Measurements from ENCODE around the gene DAAM2. TPM values are rescaled to one million over a fixed set of nuclear protein-coding genes. Genes with fewer than 3 reads are reported as not detected.
A peak's percentile ranks its signal among the peaks of the same experiment; 100 is the strongest.

The DAAM2 gene
- total RNA-seq, 4 donors from 2014 or later, result 36.5 to 154 (median 54.1) TPM

- DNase-seq (ENCODE audit: low spot score) (no peak), ATAC-seq (ENCODE audit: low FRiP score) (no peak)
- TF ChIP-seq CTCF (IDR thresholded peaks at IDR 0.05), result no peak
Observed at GRCh38 chr6:39889229-39889628, 97.1 kb downstream of the DAAM2 start.

DNA sequence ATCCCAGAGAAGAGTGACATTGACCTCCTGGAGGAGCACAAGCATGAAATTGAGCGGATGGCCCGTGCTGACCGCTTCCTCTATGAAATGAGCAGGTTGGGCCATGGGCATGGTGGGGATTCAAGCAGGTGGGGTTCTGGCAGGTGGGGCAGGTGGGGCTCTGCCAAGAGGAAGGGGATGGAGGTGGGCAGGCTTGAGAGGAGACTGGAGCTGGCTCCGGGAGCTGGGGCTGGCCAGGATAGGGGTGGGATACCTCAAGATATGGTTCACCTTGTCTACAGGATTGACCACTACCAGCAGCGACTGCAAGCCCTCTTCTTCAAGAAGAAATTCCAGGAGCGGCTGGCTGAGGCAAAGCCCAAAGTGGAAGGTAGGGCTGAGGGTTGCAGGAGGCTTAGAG, 99.2 kb downstream of the DAAM2 start:
- DNase-seq (ENCODE audit: low spot score) (no peak), ATAC-seq (ENCODE audit: low FRiP score) (no peak)
- TF ChIP-seq CTCF (IDR thresholded peaks at IDR 0.05), result no peak

- TF ChIP-seq CTCF (IDR thresholded peaks at IDR 0.05), result no peak
- DNase-seq (ENCODE audit: low spot score) (no peak), ATAC-seq (ENCODE audit: low FRiP score) (no peak)
Observed at GRCh38 chr6:39891976-39892375, 99.8 kb downstream of the DAAM2 start.

DNA sequence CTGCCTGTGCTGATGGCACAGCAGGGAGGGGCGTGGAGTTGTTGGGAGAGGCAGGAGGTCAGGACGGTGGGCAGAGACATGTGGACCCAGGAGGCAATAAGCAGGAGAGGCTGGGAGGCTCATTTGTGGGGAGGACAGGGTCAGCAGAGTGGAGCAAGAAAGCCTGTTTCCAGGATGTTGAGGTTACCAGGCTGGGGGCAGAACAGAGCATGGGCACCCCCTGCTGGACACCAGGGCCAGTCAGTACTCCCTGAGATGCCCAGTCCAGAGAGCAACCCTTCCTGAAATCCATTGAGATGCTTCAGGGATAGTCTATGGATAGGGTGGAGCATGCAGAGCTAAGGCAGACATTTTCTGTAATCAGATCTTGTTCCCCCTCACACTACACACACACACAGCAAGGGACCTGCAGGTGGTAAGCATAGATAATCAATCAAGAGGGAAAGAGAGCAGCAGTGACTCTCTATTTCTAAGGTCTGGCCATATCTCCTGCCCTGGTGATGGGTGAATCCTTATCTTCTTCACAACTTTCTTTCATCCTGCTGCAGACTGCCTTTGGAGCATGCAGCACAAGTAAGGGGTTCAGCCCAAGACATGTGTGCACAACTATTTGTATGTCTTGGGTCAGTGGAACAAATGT, 100.4 kb downstream of the DAAM2 start:
- DNase-seq (ENCODE audit: low spot score) (no peak), ATAC-seq (ENCODE audit: low FRiP score) (peak; percentile 58)
- no peak for TF ChIP-seq CTCF (IDR thresholded peaks at IDR 0.05)

GRCh38 chr6:39893286-39893685, 101.1 kb downstream of the DAAM2 start:
- DNase-seq (ENCODE audit: low spot score) (no peak), ATAC-seq (ENCODE audit: low FRiP score) (no peak)
- no peak for TF ChIP-seq CTCF (IDR thresholded peaks at IDR 0.05)

DNA sequence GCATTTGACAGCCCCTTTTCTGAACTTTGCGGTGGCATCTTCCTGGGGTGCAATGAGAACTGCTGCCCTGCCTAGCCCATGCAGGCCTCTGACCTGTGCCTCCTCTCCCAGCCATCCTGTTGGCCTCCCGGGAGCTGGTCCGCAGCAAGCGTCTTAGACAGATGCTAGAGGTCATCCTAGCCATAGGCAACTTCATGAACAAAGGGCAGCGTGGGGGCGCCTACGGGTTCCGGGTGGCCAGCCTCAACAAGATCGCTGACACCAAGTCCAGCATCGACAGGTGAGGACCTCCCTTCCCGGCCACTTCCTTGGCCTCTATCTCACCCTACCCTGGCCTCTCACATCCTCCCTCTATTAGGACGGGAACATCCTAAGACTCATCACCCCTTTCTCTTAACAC, 104.5 kb downstream of the DAAM2 start:
- no peak for TF ChIP-seq CTCF (IDR thresholded peaks at IDR 0.05)
- ATAC-seq (ENCODE audit: low FRiP score) (no peak), DNase-seq (ENCODE audit: low spot score) (no peak)

DNA sequence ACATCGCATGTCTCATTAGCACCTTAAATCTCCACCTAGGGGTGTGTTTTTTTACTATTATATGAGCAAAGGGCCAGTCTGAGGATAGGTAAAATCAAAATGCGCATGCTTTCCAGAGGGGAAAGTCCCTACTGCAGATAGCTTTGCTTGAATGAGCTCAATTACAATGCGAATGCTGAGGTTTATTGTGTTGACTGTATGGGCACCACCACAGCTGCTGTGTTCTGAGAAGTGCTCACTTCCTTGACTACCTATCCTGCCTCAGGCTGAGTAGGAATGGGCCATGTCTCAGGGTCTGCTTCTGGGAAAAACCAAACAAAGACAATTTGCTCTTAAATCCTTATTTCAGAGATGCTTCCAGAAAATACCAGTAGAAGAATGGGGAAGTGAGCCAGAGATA, 105.5 kb downstream of the DAAM2 start:
- ATAC-seq (ENCODE audit: low FRiP score), result no peak
- DNase-seq (ENCODE audit: low spot score), result no peak
- no peak for TF ChIP-seq CTCF (IDR thresholded peaks at IDR 0.05)

Data from omental fat pad (tissue), 4 donors.